Progenitor cell of endocrine pancreas (in vitro differentiated cells): ENCODE results near the gene UBALD2. TPM values are rescaled to one million over a fixed set of nuclear protein-coding genes. Genes with fewer than 3 reads are reported as not detected.

Source experiments
- DNase-seq: peaks from one replicate; pipeline ENCODE4 v3.0.0; 2021; ENCODE audit warnings: low spot score; ENCODE audit not compliant: unreplicated experiment
- H3K27ac Mint-ChIP-seq: 2 replicates; pipeline ENCODE4 v1.8.0; 2021; ENCODE audit warnings: mild to moderate bottlenecking, moderate library complexity, mixed read lengths
- H3K27me3 Mint-ChIP-seq: 2 replicates; pipeline ENCODE4 v1.8.0; 2021; ENCODE audit warnings: mixed read lengths
- H3K36me3 Mint-ChIP-seq: 2 replicates; pipeline ENCODE4 v1.8.0; 2022; ENCODE audit warnings: mixed read lengths; ENCODE audit not compliant: insufficient read depth
- H3K4me1 Mint-ChIP-seq: 2 replicates; pipeline ENCODE4 v1.8.0; 2021; ENCODE audit warnings: low read depth, mixed read lengths
- H3K4me3 Mint-ChIP-seq: 2 replicates; pipeline ENCODE4 v1.8.0; 2021; ENCODE audit warnings: low read depth, mild to moderate bottlenecking, moderate library complexity, mixed read lengths
- H3K9me3 Mint-ChIP-seq: 2 replicates; pipeline ENCODE4 v1.8.0; 2021; ENCODE audit warnings: low read depth, mixed read lengths
- CTCF ChIP-seq: fragments of 200-600 bp; sonication (generic); IDR thresholded peaks from one replicate; pipeline ENCODE4 v1.5.0; 2021; ENCODE audit warnings: antibody characterized with exemption, mild to moderate bottlenecking; ENCODE audit not compliant: unreplicated experiment
- total RNA-seq: library from RNA; stranded (reverse); gene quantifications from 2 replicates; pipeline ENCODE4 v1.2.1, GENCODE V29; 2021

UBALD2 gene
- total RNA-seq, 1 donor from 2014 or later: 36.3 TPM

- peaks cover 12% of the 10 kb centered on the region for H3K4me1 Mint-ChIP-seq
- TF ChIP-seq CTCF: no peak
- no peak overlapping the region for H3K4me3 Mint-ChIP-seq
- no peaks in the 10 kb centered on the region for H3K9me3 Mint-ChIP-seq
- peaks cover 4% of the 10 kb centered on the region for H3K36me3 Mint-ChIP-seq
- no peak overlapping the region for H3K27ac Mint-ChIP-seq
- no peak for DNase-seq
- H3K27me3 Mint-ChIP-seq: no peaks in the 10 kb centered on the region
These were observed 5.0 kb downstream of the UBALD2 start for GRCh38 chr17:76270127-76270592.

GRCh38 chr17:76270770-76271668 is 5.9 kb downstream of the UBALD2 start:
- H3K36me3 Mint-ChIP-seq: peaks cover 4% of the 10 kb centered on the region
- peaks cover 12% of the 10 kb centered on the region for H3K4me1 Mint-ChIP-seq
- no peak overlapping the region for H3K4me3 Mint-ChIP-seq
- no peaks in the 10 kb centered on the region for H3K27me3 Mint-ChIP-seq
- DNase-seq: no peak
- TF ChIP-seq CTCF: no peak
- peak overlapping the region; percentile 71 for H3K27ac Mint-ChIP-seq
- H3K9me3 Mint-ChIP-seq: no peaks in the 10 kb centered on the region

- H3K27ac Mint-ChIP-seq: peak overlapping the region; percentile 89
- peaks cover 4% of the 10 kb centered on the region for H3K36me3 Mint-ChIP-seq
- DNase-seq: peak; percentile 50
- peak; percentile 16 for TF ChIP-seq CTCF
- H3K9me3 Mint-ChIP-seq: no peaks in the 10 kb centered on the region
- peaks cover 8% of the 10 kb centered on the region for H3K4me1 Mint-ChIP-seq
- H3K27me3 Mint-ChIP-seq: no peaks in the 10 kb centered on the region
- peak overlapping the region; percentile 24 for H3K4me3 Mint-ChIP-seq
These were observed 6.8 kb downstream of the UBALD2 start for GRCh38 chr17:76271669-76272540.

- Mint-ChIP-seq H3K4me1 (peaks cover 3% of the 10 kb centered on the region), H3K9me3 (no peaks in the 10 kb centered on the region), H3K27ac (peak overlapping the region; percentile 89), H3K36me3 (peaks cover 5% of the 10 kb centered on the region), H3K4me3 (no peak overlapping the region), H3K27me3 (no peaks in the 10 kb centered on the region)
- no peak for TF ChIP-seq CTCF
- no peak for DNase-seq
These were observed 7.6 kb downstream of the UBALD2 start for GRCh38 chr17:76272541-76273444.
